GM18867 (cell line): ENCODE data around the gene FOXI3.

Source experiments
- ATAC-seq: cut with Tn5 transposase; IDR thresholded peaks from one replicate; pipeline ENCODE4 v1.9.1; 2021; ENCODE audit warnings: mild to moderate bottlenecking, moderate library complexity; ENCODE audit not compliant: unreplicated experiment

FOXI3 gene

DNA sequence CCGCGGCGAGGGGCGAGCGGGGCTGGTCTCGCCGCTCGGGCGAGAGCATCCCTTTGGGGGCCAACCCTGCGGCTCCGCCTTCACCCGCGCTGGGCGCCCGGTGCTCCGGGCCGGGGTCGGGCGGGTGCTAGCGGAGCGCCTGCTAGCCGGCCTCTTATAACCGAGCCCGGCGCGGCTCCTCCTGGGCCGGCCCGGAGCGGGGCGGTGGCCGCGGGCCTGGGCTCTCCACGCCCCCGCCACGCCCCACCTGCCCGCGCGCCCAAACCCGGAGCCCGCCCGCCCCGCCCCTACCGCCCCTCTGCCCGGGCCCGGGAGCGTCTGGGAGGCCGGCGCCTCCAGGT, at the start of gene FOXI3:
FOXI3 (minus strand) TSS at position 129 of the 341 bp plus-strand sequence. CDS start 158 bp downstream, outside the sequence.
- peak; percentile 33 for ATAC-seq

DNA sequence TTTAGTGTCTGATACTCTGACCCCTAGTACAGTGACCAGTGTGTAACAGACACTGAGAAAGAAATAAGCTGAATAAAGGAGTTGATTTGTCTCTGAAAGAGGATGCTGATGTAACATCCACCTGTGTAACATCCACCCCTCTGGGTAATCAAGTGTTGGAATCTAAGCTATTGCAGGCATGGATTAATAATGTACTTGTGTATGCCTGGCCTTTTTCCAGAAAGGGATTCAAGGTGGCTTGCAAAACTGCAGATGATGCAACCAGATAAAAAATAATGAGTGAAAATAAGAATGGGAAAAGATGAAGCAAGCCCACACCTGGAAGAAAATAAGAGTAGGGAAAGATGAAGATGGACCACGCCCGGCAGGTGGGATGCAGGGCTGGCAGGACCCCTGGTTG, 48.2 kb upstream of the FOXI3 start:
- ATAC-seq: no peak

DNA sequence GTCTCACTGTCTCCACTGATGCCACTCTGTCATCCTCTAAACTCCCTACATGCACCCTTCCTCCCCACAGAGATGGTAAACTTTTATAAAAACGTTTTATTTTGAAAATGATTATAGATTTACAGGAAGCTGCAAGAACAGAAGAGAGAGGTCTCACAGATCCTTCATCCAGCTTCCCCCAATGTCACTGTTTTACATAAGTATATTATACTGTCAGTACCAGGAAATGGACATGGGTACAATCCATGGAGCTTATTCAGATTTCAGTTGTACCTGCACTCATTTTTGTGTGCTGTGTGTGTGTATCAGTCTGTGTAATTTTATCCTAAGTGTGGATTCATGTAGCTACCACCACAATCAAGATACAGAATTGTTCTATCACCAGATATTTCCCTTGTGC, 46.7 kb upstream of the FOXI3 start:
- ATAC-seq: no peak

DNA sequence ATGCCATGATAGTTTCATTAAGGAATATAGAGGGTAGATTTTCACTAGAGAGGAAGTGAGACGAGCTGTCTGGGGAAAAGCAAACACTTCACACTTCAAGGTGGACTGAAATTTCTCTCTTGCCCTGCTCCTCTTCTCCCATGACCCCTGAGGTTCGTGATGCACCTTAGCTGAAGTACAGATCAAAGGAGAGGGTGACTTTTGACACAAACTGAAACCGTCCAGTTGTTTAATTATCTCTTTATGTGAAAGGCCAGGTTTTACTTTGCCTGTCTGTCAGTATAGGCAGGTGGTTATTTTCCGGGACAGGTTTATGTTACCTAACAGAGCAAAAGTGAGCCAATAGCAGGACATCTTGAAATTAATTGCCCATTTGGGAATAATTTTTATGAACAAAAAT, 41.0 kb upstream of the FOXI3 start:
- no peak for ATAC-seq

DNA sequence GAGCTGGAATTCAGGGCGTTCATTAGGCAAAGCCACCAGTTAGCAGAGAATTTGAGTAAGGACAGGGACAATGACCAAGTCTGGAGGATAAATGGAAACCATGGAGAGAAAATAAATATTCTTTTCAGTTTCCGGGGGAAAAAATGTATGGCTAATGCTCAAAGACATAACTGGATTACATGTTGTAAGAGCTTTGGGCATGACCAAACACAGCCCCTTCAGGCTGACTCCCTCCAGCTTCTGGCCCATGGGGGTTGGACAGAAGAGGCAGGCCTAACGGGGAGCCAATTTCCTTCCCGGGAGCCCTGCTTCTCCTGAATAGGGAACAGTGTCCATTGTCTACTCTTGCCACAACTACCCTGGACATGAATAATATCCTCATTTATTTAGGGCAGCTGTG, 39.5 kb upstream of the FOXI3 start:
- no peak for ATAC-seq

DNA sequence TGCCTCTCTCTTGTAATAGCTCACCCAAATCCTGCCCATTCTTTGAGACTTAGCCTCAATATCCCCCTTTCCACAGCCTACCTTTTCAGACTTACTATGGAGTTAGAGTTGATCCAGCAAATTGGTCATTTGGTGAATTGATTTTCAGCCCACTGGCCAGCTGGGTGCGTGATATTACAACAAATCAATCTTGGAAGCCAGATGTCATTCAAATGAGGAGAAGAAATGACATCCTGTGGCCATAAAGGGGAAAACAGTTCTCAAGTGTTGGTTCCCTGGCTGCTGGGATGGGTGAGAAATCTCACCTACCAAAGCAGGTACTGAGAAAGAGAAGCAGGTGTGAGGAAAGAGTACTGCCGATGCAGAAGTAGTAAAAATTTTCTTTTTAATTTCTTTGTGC, 36.7 kb upstream of the FOXI3 start:
- ATAC-seq: no peak

DNA sequence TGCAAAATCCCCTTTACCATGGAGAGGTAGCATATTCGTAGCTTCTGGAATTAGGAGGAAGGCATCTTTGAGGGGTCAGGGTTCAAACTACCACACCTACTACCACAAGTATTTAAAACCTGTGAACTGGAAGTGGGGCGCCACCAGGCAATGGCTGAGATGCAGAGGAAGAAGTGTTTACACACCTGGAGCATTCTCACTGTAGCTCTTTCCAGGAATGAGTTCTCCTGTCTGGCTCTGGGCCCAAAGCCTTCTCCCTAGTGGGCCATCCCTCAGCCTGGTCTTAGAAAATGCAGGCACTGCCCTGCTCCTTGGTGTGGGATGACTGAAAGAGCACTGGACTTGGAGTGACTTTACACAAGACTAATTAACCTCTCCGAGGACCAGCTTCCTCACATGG, 30.7 kb upstream of the FOXI3 start:
- ATAC-seq: no peak

DNA sequence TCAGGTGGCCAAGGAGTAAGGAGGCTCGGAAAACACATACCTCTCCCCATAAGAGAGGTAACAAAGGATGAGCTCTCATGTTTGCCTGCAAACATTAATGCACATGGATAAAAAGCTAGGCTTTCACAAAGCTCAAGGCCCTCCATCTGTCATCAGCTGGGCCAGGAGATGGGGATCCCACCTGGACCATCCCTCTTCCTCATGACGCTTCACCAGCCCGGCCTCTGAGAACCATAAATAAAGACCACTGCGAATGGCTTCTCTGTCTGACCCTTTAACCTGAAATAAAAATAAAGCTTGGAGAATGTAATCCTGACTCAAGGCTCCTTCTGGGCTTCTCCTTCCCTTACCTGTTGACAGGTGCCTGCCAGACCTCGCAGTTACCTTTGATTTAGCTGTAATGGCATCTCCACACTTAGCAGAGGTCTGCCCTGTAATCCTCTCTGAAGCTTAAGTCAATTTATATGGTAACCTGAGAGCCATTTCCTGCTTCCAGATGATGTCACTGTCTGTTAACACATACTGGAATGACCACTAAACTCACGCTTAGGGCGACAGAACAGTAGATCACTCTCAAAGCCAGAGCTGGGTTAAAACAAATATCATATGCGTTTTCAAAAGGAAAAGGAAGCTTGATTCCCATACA, 29.3 kb upstream of the FOXI3 start:
- no peak for ATAC-seq

DNA sequence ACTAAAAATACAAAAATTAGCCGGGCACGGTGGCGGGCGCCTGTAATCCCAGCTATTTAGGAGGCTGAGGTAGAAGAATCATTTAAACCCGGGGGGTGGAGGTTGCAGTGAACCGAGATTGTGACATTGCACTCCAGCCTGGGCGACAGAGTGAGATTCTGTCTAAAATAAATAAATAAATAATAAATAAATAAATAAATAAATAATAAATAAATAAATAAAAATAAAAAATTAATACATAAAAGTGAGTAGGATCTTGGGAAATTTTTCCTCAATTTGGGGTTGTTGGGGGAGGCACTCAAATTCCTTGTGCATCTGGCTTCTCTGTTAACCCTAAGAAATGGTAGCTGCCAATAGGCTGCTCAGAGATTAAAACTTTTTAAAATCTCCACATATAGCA, 20.3 kb upstream of the FOXI3 start:
- no peak for ATAC-seq

DNA sequence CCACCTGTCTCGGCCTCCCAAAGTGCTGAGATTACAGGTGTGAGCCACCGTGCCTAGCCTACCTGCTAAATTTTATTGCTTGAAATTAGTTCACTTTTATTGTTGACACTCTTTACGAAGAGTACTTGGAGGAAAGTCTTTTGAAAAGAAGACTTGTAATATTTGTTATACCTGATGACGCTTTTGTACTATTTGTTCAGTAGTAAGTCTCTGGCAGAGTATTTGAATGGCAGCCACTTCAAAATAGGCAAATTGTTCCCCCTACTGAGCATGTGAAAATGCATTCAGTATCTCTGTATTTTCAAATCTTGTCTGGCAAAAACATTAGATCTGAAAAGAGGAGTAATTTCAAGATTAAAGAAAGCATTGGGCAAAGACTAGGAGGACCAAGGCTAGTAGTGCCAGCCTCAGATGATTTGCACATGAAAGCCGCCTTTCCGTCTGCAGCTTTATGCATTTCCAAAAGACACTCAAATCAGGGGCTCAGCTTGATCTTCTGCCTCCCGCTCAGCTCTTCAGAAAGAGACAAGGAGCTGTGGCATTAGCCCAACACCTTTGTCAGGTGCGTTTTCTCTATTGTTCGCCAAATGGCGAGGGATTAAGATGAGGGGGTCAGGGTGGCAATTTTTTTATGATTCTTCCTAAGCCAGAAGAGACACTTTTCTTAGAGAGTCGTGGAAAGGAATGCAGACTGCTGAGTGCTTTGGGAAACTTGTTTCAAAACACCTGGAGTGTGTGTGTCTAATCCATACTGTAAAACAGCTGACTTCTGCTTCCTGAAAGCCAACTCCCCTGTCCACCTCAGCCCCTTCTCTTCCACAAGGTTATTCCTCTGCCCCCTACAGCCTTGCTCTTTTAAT, 18.8 kb upstream of the FOXI3 start:
- ATAC-seq: no peak

DNA sequence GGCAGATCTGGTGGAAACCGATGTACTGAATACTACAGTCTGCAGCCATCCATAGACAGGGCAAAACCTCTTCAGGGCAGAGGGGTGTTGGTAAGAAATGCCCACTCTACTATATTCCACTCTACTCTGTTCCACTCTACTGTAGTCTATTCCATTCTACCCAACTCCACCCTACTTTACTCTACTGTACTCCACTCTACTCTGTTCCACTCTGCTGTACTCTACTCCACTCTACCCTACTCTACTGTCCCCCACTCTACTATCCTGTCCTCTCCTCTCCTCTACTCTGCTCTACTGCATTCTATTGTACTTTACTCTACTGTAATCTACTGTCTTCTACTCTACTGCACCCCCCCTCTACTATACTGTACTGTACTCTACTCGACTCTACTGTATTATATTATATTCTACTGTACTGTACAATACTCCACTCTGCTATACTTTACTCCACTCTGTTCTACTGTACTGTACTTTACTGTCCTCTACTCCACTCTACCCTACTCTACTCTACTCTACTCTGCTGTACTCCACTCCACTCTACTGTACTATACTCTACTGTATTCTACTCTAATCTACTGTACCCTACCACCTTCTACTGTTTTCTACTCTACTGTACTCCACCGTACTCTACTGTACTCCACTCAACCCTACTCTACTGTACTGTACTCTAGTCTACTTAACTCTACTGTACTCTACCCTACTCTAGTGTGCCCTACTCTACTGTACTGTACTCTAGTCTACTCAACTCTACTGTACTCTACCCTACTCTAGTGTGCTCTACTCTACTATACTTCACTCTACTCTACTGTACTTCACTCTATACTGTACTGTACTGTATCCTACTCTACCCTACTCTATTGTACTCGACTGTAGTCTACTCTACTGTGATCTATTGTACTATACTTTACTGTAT, 17.0 kb upstream of the FOXI3 start:
- no peak for ATAC-seq

DNA sequence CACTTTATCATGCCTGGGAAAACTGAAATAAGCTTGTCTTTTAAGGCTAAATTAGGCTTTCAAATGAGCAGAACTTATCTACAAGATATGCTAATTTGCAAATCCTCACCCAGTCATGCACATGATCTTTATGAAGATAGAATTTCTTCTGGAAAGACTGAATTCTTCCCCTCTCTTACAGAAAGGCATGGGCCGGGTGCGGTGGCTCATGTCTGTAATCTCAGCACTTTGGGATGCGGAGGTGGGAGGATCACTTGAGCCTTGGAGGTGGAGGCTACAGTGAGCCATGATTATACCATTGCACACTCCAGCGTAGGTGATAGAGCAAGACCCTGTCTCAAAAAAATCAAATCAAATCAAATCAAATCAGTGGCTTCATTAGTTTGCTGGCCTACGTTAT, 11.7 kb upstream of the FOXI3 start:
- ATAC-seq: no peak

DNA sequence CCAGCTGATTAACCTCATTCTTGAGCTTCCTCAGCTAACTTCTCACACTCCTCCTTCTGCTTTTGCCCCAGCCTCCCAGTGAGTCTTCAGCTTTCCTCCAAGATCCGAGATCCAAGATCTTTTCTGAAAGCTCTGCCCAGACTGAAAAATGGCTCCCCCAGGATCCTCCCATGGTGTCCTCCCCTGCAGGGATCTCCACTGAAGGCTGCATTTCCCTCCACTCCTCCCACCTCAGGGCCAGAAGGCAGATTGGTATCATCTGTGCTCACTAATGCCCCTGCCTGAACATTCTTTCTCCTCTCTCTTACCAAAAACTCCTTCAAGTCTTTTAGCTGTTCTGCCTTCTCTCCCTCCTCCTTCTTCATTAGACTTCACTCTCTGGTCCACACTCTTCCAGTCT, 6.1 kb upstream of the FOXI3 start:
- ATAC-seq: no peak

DNA sequence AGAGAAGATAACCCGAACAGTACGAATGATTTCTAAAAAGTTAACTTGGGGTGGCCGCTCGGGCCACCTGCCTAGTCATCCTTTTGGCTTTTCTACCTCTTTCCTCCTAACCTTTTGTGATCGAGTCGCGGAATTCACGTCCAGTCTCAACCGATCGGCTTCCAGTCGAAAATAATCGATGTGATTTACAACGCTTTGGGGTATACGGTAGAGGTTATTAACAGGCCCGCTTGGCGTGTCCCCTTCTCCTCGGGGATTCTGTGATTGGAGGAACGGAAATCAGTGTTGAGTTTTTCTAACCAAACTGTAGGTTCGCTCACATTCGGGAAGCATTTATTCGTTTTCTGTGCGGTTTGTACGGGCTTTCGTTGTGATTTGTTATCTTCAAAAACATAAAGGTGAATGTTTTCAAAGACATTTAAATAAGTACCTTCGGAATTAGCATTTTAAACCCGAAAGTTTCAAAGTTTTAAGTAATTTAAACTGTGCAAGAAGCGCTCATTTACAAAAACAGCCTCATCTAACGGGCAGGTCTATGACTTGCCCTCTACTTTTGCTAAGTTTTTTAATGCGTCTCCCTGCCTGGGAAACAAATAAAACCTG, 588 bp upstream of the FOXI3 start:
- no peak for ATAC-seq

DNA sequence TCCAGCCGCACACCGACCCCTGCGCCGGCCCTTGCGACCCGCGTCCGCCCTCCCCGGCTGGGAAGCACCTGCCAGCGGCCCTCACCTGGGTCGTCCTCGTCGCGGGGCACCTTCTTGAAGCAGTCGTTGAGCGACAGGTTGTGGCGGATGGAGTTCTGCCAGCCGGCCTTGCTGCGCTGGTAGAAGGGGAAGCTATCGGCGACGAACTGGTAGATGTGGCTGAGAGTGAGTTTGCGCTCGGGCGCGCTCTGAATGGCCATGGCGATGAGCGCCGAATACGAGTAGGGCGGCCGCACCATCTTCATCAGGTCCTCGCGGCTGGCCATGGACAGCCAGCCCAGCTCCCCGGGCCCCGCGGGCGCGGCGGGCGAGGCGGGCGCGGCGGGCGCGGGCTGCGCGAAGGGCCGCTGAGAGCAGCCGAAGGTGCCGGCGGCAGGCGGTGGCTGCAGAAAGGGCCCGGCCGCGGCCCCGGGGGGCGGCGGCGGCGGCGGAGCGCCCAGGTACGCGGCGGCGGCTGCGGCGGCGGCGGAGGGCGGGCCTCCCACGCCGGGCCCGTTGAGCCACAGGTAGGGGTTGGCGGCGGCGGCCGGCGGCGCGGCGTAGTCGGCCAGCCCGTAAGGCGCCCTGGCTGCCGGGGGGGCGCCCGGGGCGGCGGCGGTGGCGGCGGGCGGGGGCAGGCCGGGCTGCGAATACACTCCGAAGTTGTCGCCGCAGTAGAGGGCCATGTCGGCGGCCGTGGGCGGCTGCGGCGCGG, 505 bp downstream of the FOXI3 start:
- peak; percentile 34 for ATAC-seq

DNA sequence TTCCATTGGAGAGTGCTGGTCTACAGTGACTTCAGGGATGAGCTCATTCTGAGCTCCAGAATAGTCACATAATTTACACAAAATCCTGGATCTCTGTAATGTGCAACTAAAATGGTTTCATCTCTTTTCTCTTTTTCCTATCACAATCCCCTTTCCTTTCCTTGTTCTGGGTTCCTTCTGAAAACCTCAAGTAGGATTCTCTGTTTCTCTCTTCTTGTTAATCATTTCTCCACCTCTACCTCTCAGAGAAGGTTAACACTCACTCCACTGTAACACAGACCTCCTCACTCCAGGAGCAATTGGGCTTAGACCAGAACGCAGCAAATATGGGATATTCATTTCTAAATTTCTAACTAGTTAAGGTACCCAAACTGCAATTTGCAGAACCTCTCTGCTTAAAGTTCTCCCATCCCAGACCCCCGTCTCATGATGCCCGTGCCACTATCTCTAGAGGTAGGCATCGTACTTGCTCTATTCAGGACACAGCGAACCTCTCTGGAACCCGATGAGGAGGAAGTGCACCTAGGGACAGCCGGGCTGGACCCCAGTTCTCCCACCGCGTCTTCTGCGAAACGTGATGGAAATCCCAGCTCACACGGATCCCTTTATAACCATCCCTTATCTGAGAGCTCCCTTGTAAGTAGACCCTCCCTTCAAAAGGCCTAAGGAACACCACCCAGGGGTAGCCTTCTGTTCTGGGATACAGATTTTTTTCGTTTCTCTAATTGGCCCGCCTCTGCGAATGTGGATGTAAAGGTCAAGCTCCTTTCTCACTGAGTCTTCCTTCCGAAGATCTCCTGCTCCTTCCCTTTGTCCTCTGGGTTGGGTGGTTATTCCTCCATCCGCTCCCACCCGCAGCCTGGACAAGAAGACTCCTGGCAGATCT, 1.3 kb downstream of the FOXI3 start:
- no peak for ATAC-seq

DNA sequence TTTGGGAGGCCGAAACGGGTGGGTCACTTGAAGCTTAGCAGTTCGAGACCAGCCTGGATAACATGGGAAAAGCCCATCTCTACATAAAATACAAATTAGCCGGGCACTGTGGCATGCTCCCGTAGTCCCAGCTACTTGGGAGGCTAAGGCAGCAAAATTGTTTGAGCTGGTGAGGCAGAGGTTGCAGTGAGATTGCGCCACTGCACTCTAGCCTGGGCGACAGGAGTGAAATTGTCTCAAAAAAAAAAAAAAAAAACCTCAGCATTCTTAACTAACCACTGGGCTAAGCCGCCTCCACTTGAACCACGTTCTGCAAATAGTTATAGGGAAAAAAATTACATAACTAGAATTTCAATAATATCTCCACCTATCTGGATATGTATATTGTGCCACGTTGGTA, 2.3 kb downstream of the FOXI3 start:
- ATAC-seq: no peak

DNA sequence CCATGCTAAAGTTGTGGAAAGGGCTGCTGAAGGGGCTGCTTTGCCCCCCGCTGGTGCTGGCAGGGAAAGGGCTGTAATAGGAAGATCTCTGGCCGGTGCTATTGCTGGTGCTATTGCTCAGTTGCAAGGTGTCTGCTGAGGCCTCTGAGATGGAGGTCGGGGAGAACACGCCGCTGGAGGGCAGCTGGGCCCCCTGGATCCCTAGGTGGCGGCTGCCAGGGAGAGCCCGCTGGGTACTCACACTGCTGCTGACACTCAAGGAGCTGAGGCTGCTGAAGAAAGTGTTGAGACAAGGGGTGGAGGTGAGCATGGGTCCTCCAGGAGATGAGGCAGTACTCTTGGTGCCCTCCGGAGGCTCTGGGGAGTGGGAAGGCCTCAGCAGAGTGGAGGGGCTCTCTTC, 4.2 kb downstream of the FOXI3 start:
- ATAC-seq: no peak

DNA sequence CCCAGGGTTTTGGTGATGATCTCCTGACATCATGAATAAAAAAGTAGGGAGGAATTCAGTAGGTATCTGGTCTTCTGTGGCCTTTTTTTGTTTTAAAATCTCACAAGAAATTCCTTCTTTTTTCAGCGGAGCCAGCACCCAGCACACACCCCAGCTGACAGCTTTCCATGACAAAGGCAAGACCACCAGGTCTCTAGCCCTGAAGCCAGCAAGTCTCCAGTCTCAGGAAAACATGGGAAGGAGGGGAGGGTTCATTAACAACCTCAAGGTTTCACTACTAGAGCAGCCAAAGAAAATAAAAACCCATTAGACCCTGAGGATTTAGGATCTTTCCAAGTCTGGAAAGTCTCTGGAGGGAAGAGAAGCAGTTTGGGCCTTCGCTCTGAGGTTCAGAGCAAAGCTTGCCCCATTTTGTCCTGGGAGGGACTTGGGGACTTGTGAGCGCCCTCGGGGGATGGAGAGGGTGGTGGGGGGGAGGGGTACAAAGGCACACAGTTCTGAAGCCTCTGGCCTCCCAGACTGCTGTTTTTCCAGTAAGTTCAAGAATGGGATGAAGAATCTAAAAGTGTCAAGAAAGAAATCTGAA, 9.0 kb downstream of the FOXI3 start:
- no peak for ATAC-seq
